Endodermal cell (in vitro differentiated cells): ENCODE data around the gene GALNT2. TPM values are rescaled to one million over a fixed set of nuclear protein-coding genes. Genes with fewer than 3 reads are reported as not detected.

Experiments used
- DNase-seq: peaks from one replicate; pipeline ENCODE4 v3.0.0-alpha.2; 2017
- H3K27ac ChIP-seq: 2 replicates; pipeline ENCODE4 v1.5.1; 2013; ENCODE audit warnings: mild to moderate bottlenecking, low read depth, low read length, moderate library complexity
- H3K27me3 ChIP-seq: 2 replicates; pipeline ENCODE4 v1.6.1; 2013; ENCODE audit warnings: mild to moderate bottlenecking, low read length, moderate library complexity; ENCODE audit not compliant: insufficient read depth, control insufficient read depth, poor library complexity, severe bottlenecking
- H3K36me3 ChIP-seq: 2 replicates; pipeline ENCODE4 v1.7.0; 2013; ENCODE audit warnings: mild to moderate bottlenecking, low read length, moderate library complexity; ENCODE audit not compliant: control insufficient read depth, insufficient read depth
- H3K4me1 ChIP-seq: one replicate; pipeline ENCODE4 v1.7.0; 2013; ENCODE audit warnings: low read length; ENCODE audit not compliant: control insufficient read depth, insufficient read depth
- H3K4me3 ChIP-seq: 2 replicates; pipeline ENCODE4 v1.5.1; 2013; ENCODE audit warnings: mild to moderate bottlenecking, low read length, moderate library complexity
- H3K9ac ChIP-seq: 2 replicates; pipeline ENCODE4 v1.6.1; 2013; ENCODE audit warnings: mild to moderate bottlenecking, low read length, moderate library complexity; ENCODE audit not compliant: poor library complexity, severe bottlenecking; ENCODE audit errors: extremely low read depth
- H3K9me3 ChIP-seq: 2 replicates; pipeline ENCODE4 v1.6.1; 2013; ENCODE audit warnings: mild to moderate bottlenecking, low read length, moderate library complexity; ENCODE audit not compliant: control insufficient read depth
- H3K27ac Mint-ChIP-seq: 2 replicates; pipeline ENCODE4 v1.8.0; 2020; ENCODE audit warnings: mixed read lengths
- H3K27me3 Mint-ChIP-seq: 2 replicates; pipeline ENCODE4 v1.8.0; 2021; ENCODE audit warnings: mild to moderate bottlenecking, mixed read lengths; ENCODE audit not compliant: insufficient read depth
- H3K36me3 Mint-ChIP-seq: 2 replicates; pipeline ENCODE4 v1.8.0; 2020; ENCODE audit warnings: low read depth, mixed read lengths
- H3K4me1 Mint-ChIP-seq: 2 replicates; pipeline ENCODE4 v1.8.0; 2020; ENCODE audit warnings: mixed read lengths
- H3K4me3 Mint-ChIP-seq: 2 replicates; pipeline ENCODE4 v1.8.0; 2020; ENCODE audit warnings: mild to moderate bottlenecking, moderate library complexity, mixed read lengths
- H3K9me3 Mint-ChIP-seq: 2 replicates; pipeline ENCODE4 v1.8.0; 2020; ENCODE audit warnings: mild to moderate bottlenecking, mixed read lengths
- WGBS, 2 experiments: methylation state at CpG; one replicate each; pipeline versions ENCODE4 v1.1.5 to v1.1.7; 2013; ENCODE audit warnings: missing lambda C conversion rate in 2 of 2, mixed read lengths in 1 of 2; ENCODE audit not compliant: insufficient coverage in 1 of 2, insufficient read length in 1 of 2; 5-methylcytosine and 5-hydroxymethylcytosine counted together
- total RNA-seq, 2 donors: library from RNA; stranded (reverse); fragmentation: NEBNext Ultra II Directional in 1 of 2; extraction: Animal tissue kit (Norgen Biotek cat#: 25700) in 1 of 2; gene quantifications; 2 replicates in 1 of 2; 3 replicates in 1 of 2; pipeline ENCODE4 v1.2.1, GENCODE V29; 2021
- TF ChIP-seq, protein P1 (sequence below): fragments of 200-600 bp; sonication (generic); conservative IDR thresholded peaks from 2 replicates; pipeline ENCODE4 v1.5.0; 2021; ENCODE audit warnings: antibody characterized with exemption, mild to moderate bottlenecking

GALNT2 gene
- total RNA-seq, 2 donors from 2014 or later, result 41.6 to 63.5 TPM

DNA sequence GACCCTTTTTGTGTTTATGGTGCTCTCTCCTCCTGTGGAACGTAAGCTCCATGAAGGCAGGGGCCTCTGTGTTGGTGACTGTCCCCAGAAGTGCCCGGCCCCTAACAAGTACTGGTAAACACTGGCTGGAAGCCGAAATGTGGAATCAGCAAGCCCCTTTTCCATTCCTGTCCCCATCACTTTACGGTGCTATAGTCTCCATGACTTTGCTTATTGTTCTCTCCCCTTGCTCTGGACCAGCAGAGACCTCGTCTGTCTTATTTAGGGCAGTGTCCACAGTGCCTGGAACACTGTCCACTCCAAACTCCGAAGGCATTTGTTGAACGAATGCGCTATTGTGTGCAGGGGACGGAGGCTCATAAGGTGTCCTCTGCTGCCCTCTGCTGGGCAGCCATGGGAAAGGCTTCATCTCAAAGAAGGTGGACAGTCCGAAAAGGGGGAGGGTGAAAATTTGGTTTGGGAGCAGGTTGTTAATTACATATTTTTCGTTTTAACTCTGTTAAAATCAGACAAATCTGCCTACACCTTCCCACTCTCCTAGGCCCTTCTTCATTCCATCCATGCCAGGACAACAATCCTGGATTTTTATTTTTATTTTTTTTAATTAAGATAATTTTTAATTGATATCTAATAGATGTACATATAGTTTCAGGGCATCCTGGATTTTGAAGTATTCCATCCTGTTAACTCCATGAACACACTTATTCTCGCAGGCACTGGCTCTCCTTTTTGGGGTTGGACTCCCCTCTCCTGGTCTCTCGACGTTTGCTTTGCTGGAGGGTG, 243.5 kb downstream of the GALNT2 start:
- 44 to 68% methylated on average over 5 to 13 of the region's 14 CpGs for WGBS, 2 experiments
- TF ChIP-seq, protein P1, sequence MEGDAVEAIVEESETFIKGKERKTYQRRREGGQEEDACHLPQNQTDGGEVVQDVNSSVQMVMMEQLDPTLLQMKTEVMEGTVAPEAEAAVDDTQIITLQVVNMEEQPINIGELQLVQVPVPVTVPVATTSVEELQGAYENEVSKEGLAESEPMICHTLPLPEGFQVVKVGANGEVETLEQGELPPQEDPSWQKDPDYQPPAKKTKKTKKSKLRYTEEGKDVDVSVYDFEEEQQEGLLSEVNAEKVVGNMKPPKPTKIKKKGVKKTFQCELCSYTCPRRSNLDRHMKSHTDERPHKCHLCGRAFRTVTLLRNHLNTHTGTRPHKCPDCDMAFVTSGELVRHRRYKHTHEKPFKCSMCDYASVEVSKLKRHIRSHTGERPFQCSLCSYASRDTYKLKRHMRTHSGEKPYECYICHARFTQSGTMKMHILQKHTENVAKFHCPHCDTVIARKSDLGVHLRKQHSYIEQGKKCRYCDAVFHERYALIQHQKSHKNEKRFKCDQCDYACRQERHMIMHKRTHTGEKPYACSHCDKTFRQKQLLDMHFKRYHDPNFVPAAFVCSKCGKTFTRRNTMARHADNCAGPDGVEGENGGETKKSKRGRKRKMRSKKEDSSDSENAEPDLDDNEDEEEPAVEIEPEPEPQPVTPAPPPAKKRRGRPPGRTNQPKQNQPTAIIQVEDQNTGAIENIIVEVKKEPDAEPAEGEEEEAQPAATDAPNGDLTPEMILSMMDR, result peak; percentile 98
- no peak overlapping the region for H3K27ac Mint-ChIP-seq

DNA sequence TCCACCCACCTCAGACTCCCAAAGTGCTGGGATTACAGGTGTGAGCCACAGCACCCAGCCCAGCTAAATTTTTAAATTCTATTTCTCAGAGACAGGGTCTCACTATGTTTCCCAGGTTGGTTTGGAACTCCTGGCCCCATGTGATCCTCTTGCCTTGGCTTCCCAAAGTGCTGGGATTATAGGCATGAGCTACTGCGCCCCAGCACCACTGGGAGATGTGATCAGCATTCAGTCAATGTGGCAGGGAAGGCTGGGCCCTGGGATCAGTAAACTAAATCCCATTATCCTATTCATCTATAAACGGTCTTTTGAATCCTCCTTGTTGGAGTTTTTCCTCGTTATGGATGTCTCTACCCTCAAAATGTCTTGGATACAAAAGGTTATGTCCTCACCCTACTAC, 245.6 kb downstream of the GALNT2 start:
- Histone ChIP-seq H3K27ac (no peak overlapping the region), H3K9ac (no peak overlapping the region), H3K4me3 (no peak overlapping the region), H3K9me3 (no peaks in the 10 kb centered on the region), H3K27me3 (no peaks in the 10 kb centered on the region), H3K36me3 (no peaks in the 10 kb centered on the region), H3K4me1 (no peaks in the 10 kb centered on the region)
- WGBS, 2 experiments, result 92 to 100% methylated on average over 2 to 3 of the region's 3 CpGs
- H3K36me3 Mint-ChIP-seq, result no peaks in the 10 kb centered on the region
- no peaks in the 10 kb centered on the region for H3K27me3 Mint-ChIP-seq
- TF ChIP-seq, protein P1, result no peak
- DNase-seq, result no peak
- no peaks in the 10 kb centered on the region for H3K4me1 Mint-ChIP-seq
- no peak overlapping the region for H3K27ac Mint-ChIP-seq
- no peak overlapping the region for H3K4me3 Mint-ChIP-seq
- H3K9me3 Mint-ChIP-seq, result no peaks in the 10 kb centered on the region

More for the DNA sequence above, 243.5 kb downstream of the GALNT2 start:
- H3K4me1 Mint-ChIP-seq, result no peaks in the 10 kb centered on the region
- H3K27me3 Mint-ChIP-seq, result no peaks in the 10 kb centered on the region
- DNase-seq, result peak; percentile 86
- H3K36me3 Mint-ChIP-seq, result no peaks in the 10 kb centered on the region
- H3K27ac ChIP-seq, result no peak overlapping the region
- H3K9ac ChIP-seq, result no peak overlapping the region
- no peak overlapping the region for H3K4me3 Mint-ChIP-seq
- H3K4me3 ChIP-seq, result no peak overlapping the region
- H3K4me1 ChIP-seq, result no peaks in the 10 kb centered on the region
- H3K27me3 ChIP-seq, result no peaks in the 10 kb centered on the region
- no peaks in the 10 kb centered on the region for H3K9me3 ChIP-seq
- H3K9me3 Mint-ChIP-seq, result no peaks in the 10 kb centered on the region
- H3K36me3 ChIP-seq, result no peaks in the 10 kb centered on the region

DNA sequence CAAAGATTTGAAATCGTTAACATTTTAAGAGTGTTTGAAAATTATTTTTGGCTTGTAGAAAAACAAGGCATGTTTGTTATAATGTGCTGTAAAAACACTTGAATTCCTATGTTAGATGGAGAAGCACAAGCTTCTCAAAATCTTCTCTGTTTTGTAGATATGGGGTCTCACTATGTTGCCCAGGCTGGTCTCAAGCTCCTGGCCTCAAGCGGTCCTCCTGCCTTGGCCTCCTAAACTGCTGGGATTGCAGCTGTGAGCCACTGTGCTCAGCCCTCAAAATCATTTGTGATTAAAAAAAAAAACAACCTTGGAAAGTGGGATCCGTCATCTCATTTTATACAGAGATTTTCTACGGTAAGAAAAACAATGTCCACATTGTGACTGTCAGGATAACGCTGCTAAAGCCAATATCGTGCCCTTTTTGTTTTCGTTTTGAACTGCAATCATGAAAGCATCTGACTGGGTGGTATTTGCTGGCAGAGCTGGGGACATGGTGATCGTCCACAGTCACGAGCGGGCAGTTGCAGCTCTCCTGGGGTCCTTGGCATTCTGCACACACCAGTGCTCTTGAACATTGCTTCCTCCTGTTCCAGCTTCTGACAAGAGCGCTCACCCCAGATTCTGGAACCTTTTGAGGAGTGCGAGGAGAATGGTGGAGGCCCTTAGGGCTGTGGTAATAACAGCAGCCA, 246.6 kb downstream of the GALNT2 start:
- no peaks in the 10 kb centered on the region for H3K27me3 Mint-ChIP-seq
- TF ChIP-seq, protein P1, result no peak
- H3K36me3 Mint-ChIP-seq, result no peaks in the 10 kb centered on the region
- no peak overlapping the region for H3K4me3 Mint-ChIP-seq
- Histone ChIP-seq H3K4me3 (no peak overlapping the region), H3K9me3 (no peaks in the 10 kb centered on the region), H3K27ac (no peak overlapping the region), H3K36me3 (no peaks in the 10 kb centered on the region), H3K9ac (no peak overlapping the region), H3K4me1 (no peaks in the 10 kb centered on the region), H3K27me3 (no peaks in the 10 kb centered on the region)
- no peaks in the 10 kb centered on the region for H3K9me3 Mint-ChIP-seq
- DNase-seq, result no peak
- no peak overlapping the region for H3K27ac Mint-ChIP-seq
- 86 to 90% methylated on average over 8 to 12 of the region's 12 CpGs for WGBS, 2 experiments
- H3K4me1 Mint-ChIP-seq, result no peaks in the 10 kb centered on the region
